PC-9 (cell line): ENCODE results near the gene ZFP1. TPM values are rescaled to one million over a fixed set of nuclear protein-coding genes. Genes with fewer than 3 reads are reported as not detected.

Experiments used
- BruUV-seq: library from RNA; stranded (reverse); fragments of 400-500 nt; replicated peaks from 2 replicates; lab custom pipeline; 2021; lab: Mats Ljungman, UMichigan
- CTCF ChIA-PET: fragments of 300-600 bp; sonication (Branson Sonifier 250); formaldehyde crosslinking; loops from one replicate; lab custom pipeline; 2022; ENCODE audit warnings: antibody characterized with exemption; lab: Charles Lee
- POLR2A ChIA-PET: fragments of 300-600 bp; sonication (Branson Sonifier 250); formaldehyde crosslinking; loops from one replicate; lab custom pipeline; 2022; ENCODE audit warnings: antibody characterized with exemption; ENCODE audit not compliant: unreplicated experiment; lab: Charles Lee
- DNase-seq, 2 experiments: peaks; one replicate each; pipeline versions ENCODE4 v3.0.0 to v3.0.0-alpha.2; 2015 to 2022; ENCODE audit warnings: mixed read lengths in 1 of 2
- H2AFZ ChIP-seq: fragments of 200-600 bp; sonication (generic); 2 replicates; pipeline ENCODE4 v1.8.1; 2017; ENCODE audit warnings: antibody characterized with exemption
- H3F3A ChIP-seq: fragments of 200-600 bp; sonication (generic); 2 replicates; pipeline ENCODE4 v1.8.1; 2017; ENCODE audit warnings: antibody characterized with exemption, mild to moderate bottlenecking, low read depth; ENCODE audit not compliant: insufficient read depth
- H3K27ac ChIP-seq: fragments of 200-600 bp; sonication (generic); 2 replicates; pipeline ENCODE4 v1.6.1; 2016; ENCODE audit warnings: mixed run types
- H3K27me3 ChIP-seq: fragments of 200-600 bp; sonication (generic); 2 replicates; pipeline ENCODE4 v1.6.1; 2016; ENCODE audit warnings: low read depth, mixed run types; ENCODE audit not compliant: insufficient read depth
- H3K36me3 ChIP-seq: fragments of 200-600 bp; sonication (generic); 2 replicates; pipeline ENCODE4 v1.6.1; 2016; ENCODE audit warnings: low read depth, mixed run types
- H3K4me1 ChIP-seq: fragments of 200-600 bp; sonication (generic); replicated peaks from 2 replicates; pipeline ENCODE4 v1.6.1; 2016; ENCODE audit warnings: mixed run types; ENCODE audit not compliant: insufficient read depth
- H3K4me2 ChIP-seq: fragments of 200-600 bp; sonication (generic); 2 replicates; pipeline ENCODE4 v1.6.1; 2017; ENCODE audit warnings: mixed run types
- H3K4me3 ChIP-seq: fragments of 200-600 bp; sonication (generic); 2 replicates; pipeline ENCODE4 v1.6.1; 2016; ENCODE audit warnings: mixed run types
- H3K79me2 ChIP-seq: fragments of 200-600 bp; sonication (generic); 2 replicates; pipeline ENCODE4 v1.6.1; 2017; ENCODE audit warnings: low read depth, mixed run types
- H3K9me2 ChIP-seq: fragments of 200-600 bp; sonication (generic); 2 replicates; pipeline ENCODE4 v1.8.1; 2017; ENCODE audit warnings: mild to moderate bottlenecking; ENCODE audit not compliant: insufficient read depth
- H3K9me3 ChIP-seq: fragments of 200-600 bp; sonication (generic); 2 replicates; pipeline ENCODE4 v1.8.1; 2016; ENCODE audit warnings: low read depth; ENCODE audit not compliant: insufficient read depth
- H4K20me1 ChIP-seq: fragments of 200-600 bp; sonication (generic); 2 replicates; pipeline ENCODE4 v1.8.1; 2017; ENCODE audit not compliant: insufficient read depth
- CTCF ChIP-seq: fragments of 200-600 bp; sonication (generic); conservative IDR thresholded peaks from 2 replicates; pipeline ENCODE4 v1.6.1; 2017; ENCODE audit warnings: mixed run types, antibody characterized with exemption, mild to moderate bottlenecking, moderate library complexity
- EZH2 ChIP-seq: fragments of 200-600 bp; sonication (generic); IDR thresholded peaks from 2 replicates; pipeline ENCODE4 v1.8.0; 2017; ENCODE audit warnings: antibody characterized with exemption, low read depth
- intact Hi-C: fragments of 100-400 bp; cut with micrococcal nuclease; formaldehyde crosslinking; loops from one replicate; pipeline ENCODE4 v1.10.0; 2022; ENCODE audit not compliant: unreplicated experiment
- total RNA-seq: library from RNA; stranded (reverse); gene quantifications from 2 replicates; pipeline ENCODE4 v1.2.3, GENCODE V29; 2021

Gene ZFP1
- total RNA-seq, 1 experiment from 2014 or later, result 10.9 TPM

- Histone ChIP-seq H3K9me3 (no peaks in the 10 kb centered on the region), H3K79me2 (no peaks in the 10 kb centered on the region), H3K27ac (no peak overlapping the region), H3K4me1 (no peaks in the 10 kb centered on the region), H4K20me1 (no peaks in the 10 kb centered on the region), H3K4me2 (no peak overlapping the region), H3K9me2 (no peaks in the 10 kb centered on the region), H3K36me3 (no peaks in the 10 kb centered on the region), H3K4me3 (no peak overlapping the region), H3K27me3 (no peaks in the 10 kb centered on the region), H3F3A (peaks cover 10% of the 10 kb centered on the region; the same call in 1 of the 2 replicates), H2AFZ (no peak overlapping the region)
- POLR2A ChIA-PET, result no interaction called here
- TF ChIP-seq EZH2, result no peak
- no peak for TF ChIP-seq CTCF
- CTCF ChIA-PET, result interaction anchor here (0.7 kb wide), 1 partner anchor 567 kb away, joined by 3 read pairs; no protein-coding TSS in a partner anchor
- no TSS peak for BruUV-seq
- intact Hi-C loops, result no loop called here
- no peak for DNase-seq
These were observed 9.7 kb upstream of the ZFP1 start for GRCh38 chr16:75138636-75139035.

GRCh38 chr16:75139498-75139897 lies 8.8 kb upstream of the ZFP1 start:
- BruUV-seq, result no TSS peak
- Histone ChIP-seq H3F3A (peaks cover 10% of the 10 kb centered on the region; the same call in 1 of the 2 replicates), H3K4me2 (no peak overlapping the region), H2AFZ (no peak overlapping the region), H3K4me3 (no peak overlapping the region), H3K27ac (no peak overlapping the region), H3K27me3 (no peaks in the 10 kb centered on the region), H3K79me2 (no peaks in the 10 kb centered on the region), H3K9me3 (no peaks in the 10 kb centered on the region), H3K4me1 (no peaks in the 10 kb centered on the region), H3K36me3 (no peaks in the 10 kb centered on the region), H4K20me1 (no peaks in the 10 kb centered on the region), H3K9me2 (no peaks in the 10 kb centered on the region)
- ChIA-PET CTCF (interaction anchor here (0.7 kb wide), 1 partner anchor 568 kb away, joined by 3 read pairs; no protein-coding TSS in a partner anchor), POLR2A (no interaction called here)
- DNase-seq, result peak in 1 of 2 experiments; percentile 43
- TF ChIP-seq CTCF (no peak), EZH2 (no peak)
- intact Hi-C loops, result no loop called here

DNA sequence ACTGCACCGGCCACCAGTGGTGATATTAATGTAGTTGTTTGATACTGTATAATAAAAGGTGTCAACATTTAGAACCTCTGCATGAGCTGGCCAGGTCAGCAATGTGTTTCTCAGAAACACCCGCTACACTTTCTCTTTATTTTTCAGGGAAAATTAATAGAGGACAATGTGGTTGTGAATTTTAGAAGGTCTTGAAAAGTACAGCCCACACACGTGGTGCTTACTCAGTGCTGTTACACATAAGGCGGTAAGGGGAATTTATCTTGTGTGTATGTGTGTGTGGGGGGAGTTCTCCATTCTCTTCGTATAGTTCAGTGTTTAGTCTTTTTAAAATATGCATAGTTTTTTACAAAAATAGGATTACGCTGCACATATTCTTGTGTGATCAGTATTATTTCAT lies 4.4 kb upstream of the ZFP1 start:
- H3K27me3 ChIP-seq, result no peaks in the 10 kb centered on the region
- intact Hi-C loops, result no loop called here
- no peak overlapping the region for H2AFZ ChIP-seq
- H3K4me3 ChIP-seq, result no peak overlapping the region
- peaks cover 10% of the 10 kb centered on the region; the same call in 1 of the 2 replicates for H3F3A ChIP-seq
- H3K9me3 ChIP-seq, result no peaks in the 10 kb centered on the region
- H4K20me1 ChIP-seq, result 0 out of 2 replicates have a peak, but pooled peaks cover 5% of the 10 kb centered on the region
- DNase-seq, result no peak
- H3K79me2 ChIP-seq, result no peaks in the 10 kb centered on the region
- H3K36me3 ChIP-seq, result no peaks in the 10 kb centered on the region
- BruUV-seq, result no TSS peak
- H3K9me2 ChIP-seq, result no peaks in the 10 kb centered on the region
- ChIA-PET POLR2A (no interaction called here), CTCF (interaction anchor here (0.7 kb wide), 1 partner anchor 79 kb away, joined by 12 read pairs; no protein-coding TSS in a partner anchor)
- no peak for TF ChIP-seq CTCF
- TF ChIP-seq EZH2, result no peak
- no peak overlapping the region for H3K4me2 ChIP-seq
- H3K4me1 ChIP-seq, result no peaks in the 10 kb centered on the region; the same call in 1 of the 2 replicates
- H3K27ac ChIP-seq, result no peak overlapping the region
